Gastroesophageal sphincter (tissue), 4 donors: ENCODE results near the gene TMEM131. TPM values are rescaled to one million over a fixed set of nuclear protein-coding genes. Genes with fewer than 3 reads are reported as not detected.

Experiments
- ATAC-seq: fragments of 150-250 bp; one replicate; pipeline ENCODE4 v1.9.1; 2016; ENCODE audit warnings: mild to moderate bottlenecking, moderate library complexity
- H3K27ac ChIP-seq, 4 donors: fragments of 200-600 bp; sonication (generic) in 3 of 4; 1 replicate in 3 of 4; 2 replicates in 1 of 4; pipeline ENCODE4 v1.5.1; 2016 to 2019
- H3K27me3 ChIP-seq: fragments of 200-600 bp; sonication (generic); one replicate; pipeline ENCODE4 v1.5.1; 2019
- H3K36me3 ChIP-seq, 2 donors: fragments of 200-600 bp; sonication (generic); one replicate each; pipeline ENCODE4 v1.5.1; 2019; ENCODE audit warnings: control low read depth in 1 of 2
- H3K4me1 ChIP-seq, 3 donors: fragments of 200-600 bp; sonication (generic); 1 replicate in 2 of 3; 2 replicates in 1 of 3; pipeline ENCODE4 v1.5.1; 2016 to 2019; ENCODE audit warnings: control low read depth in 2 of 3
- H3K4me3 ChIP-seq, 2 donors: fragments of 200-600 bp; sonication (generic); one replicate each; pipeline ENCODE4 v1.5.1; 2019; ENCODE audit warnings: mild to moderate bottlenecking in 1 of 2, moderate library complexity in 1 of 2
- H3K9me3 ChIP-seq, 3 donors: fragments of 200-600 bp; sonication (generic); one replicate each; pipeline ENCODE4 v1.5.1; 2017 to 2019; ENCODE audit warnings: control low read depth in 2 of 3
- EP300 ChIP-seq: sonication (generic); formaldehyde crosslinking; IDR thresholded peaks from one replicate; pipeline ENCODE4 v1.6.1; 2017; ENCODE audit warnings: antibody characterized with exemption, mild to moderate bottlenecking
- POLR2A ChIP-seq, 2 donors: fragments of 450-650 bp; IDR thresholded peaks; one replicate each; pipeline ENCODE4 v1.6.1; 2017; ENCODE audit warnings: antibody characterized with exemption in 2 of 2, mild to moderate bottlenecking in 2 of 2, moderate library complexity in 1 of 2
- POLR2AphosphoS5 ChIP-seq: sonication (generic); formaldehyde crosslinking; IDR thresholded peaks from one replicate; pipeline ENCODE4 v1.6.1; 2017; ENCODE audit warnings: antibody characterized with exemption
- WGBS, 2 donors: methylation state at CpG; one replicate each; pipeline ENCODE4 v1.1.5; 2018; ENCODE audit warnings: low coverage in 1 of 2; 5-methylcytosine and 5-hydroxymethylcytosine counted together
- total RNA-seq, 4 donors: library from RNA; depleted of rRNA; stranded (reverse); fragments of >200 nt; gene quantifications; one replicate each; pipeline ENCODE4 v1.1.0, GENCODE V29; 2016
- TF ChIP-seq, protein P1 (sequence below), 4 experiments: fragments of 200-600 bp in 2 of 4; fragments of 450-650 bp in 2 of 4; sonication (generic) in 1 of 4; IDR thresholded peaks; one replicate each; pipeline ENCODE4 v1.5.1; 2017 to 2019; ENCODE audit warnings: antibody characterized with exemption in 4 of 4, mild to moderate bottlenecking in 2 of 4, moderate library complexity in 2 of 4

TMEM131 gene
- total RNA-seq, 4 donors from 2014 or later, result 32.0 to 46.4 (median 33.9) TPM

DNA sequence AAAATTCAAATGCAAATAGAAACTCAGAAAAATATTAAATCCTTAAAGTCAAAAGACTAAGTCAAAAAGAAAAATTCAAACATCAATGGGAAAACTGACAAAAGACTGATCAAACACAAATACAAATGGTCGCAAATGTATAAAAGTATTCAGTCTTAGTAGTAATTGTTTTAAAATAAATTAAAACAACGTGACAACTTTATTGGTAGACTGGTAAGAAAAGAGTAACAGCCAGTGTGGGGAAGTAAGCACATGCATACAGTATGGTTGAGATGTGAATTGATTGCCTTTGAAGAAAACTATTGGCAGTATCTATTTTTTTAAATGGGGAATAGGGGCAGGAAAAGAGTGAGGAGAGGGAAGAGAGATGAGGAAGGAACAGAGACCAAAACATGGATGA lies 9.8 kb downstream of the TMEM131 start:
- H3K27ac ChIP-seq, result no peak overlapping the region
- H3K4me1 ChIP-seq, result peaks cover 0 to 32% (median 0%) of the 10 kb centered on the region in 3 donors
- ATAC-seq, result no peak
- H3K9me3 ChIP-seq, result peaks cover 0 to 11% (median 0%) of the 10 kb centered on the region in 3 donors
- no peaks in the 10 kb centered on the region for H3K27me3 ChIP-seq
- no peak overlapping the region for H3K4me3 ChIP-seq
- TF ChIP-seq POLR2AphosphoS5, result no peak
- no peak for TF ChIP-seq EP300
- TF ChIP-seq, protein P1, sequence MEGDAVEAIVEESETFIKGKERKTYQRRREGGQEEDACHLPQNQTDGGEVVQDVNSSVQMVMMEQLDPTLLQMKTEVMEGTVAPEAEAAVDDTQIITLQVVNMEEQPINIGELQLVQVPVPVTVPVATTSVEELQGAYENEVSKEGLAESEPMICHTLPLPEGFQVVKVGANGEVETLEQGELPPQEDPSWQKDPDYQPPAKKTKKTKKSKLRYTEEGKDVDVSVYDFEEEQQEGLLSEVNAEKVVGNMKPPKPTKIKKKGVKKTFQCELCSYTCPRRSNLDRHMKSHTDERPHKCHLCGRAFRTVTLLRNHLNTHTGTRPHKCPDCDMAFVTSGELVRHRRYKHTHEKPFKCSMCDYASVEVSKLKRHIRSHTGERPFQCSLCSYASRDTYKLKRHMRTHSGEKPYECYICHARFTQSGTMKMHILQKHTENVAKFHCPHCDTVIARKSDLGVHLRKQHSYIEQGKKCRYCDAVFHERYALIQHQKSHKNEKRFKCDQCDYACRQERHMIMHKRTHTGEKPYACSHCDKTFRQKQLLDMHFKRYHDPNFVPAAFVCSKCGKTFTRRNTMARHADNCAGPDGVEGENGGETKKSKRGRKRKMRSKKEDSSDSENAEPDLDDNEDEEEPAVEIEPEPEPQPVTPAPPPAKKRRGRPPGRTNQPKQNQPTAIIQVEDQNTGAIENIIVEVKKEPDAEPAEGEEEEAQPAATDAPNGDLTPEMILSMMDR (IDR thresholded peaks at IDR 0.05), result no peak
- no peak for TF ChIP-seq POLR2A (IDR thresholded peaks at IDR 0.05)
- no peaks in the 10 kb centered on the region for H3K36me3 ChIP-seq
- WGBS, 2 donors, result 80 to 95% methylated on average over 1 to 2 of the region's 2 CpGs

DNA sequence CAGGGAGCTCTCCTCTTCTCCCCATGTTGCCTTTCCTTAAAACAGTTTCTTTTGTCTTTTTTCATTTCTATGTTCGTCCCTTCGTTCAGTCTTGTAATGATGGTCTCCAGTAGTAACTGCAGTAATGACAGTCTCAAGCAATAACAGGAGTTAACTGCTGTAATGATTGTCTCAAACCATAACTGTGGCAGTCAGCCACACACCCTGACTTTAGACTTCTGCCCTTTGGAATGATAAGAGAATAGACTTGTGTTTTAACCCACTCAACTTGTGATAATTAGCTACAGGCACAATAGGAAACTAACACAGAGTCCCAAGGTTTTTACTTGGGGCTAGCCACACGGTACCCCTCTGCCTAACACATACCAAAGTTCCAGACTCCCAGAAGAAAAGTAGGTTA lies 12.1 kb downstream of the TMEM131 start:
- no peak overlapping the region for H3K4me3 ChIP-seq
- H3K36me3 ChIP-seq, result no peaks in the 10 kb centered on the region
- ATAC-seq, result no peak
- H3K27ac ChIP-seq, result no peak overlapping the region
- H3K9me3 ChIP-seq, result peaks cover 0 to 21% (median 0%) of the 10 kb centered on the region in 3 donors
- H3K4me1 ChIP-seq, result peaks cover 0 to 28% (median 0%) of the 10 kb centered on the region in 3 donors
- TF ChIP-seq, protein P1 (IDR thresholded peaks at IDR 0.05), result no peak
- TF ChIP-seq POLR2A (IDR thresholded peaks at IDR 0.05), result no peak
- 80 to 81% methylated on average over 3 of the region's 3 CpGs for WGBS, 2 donors
- H3K27me3 ChIP-seq, result no peaks in the 10 kb centered on the region

DNA sequence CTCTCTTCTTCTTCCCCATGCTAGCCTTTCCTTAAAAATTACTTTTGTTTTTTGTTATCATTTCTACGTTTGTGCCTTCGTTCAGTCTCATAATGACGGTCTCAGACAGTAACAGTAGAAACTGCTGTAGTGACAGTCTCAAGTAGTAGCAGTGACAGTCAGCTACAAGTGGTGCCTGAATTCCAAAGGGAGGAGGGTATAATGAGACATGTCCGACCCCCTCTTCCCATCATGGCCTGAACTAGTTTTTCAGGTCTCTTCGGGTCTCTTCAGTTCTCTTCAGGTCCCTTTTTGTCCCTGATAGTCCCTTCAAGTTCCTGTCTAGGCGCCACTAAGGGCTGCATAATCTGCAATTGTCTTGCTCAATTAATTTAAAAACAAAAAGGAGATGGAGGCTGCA lies 12.6 kb downstream of the TMEM131 start:
- no peaks in the 10 kb centered on the region for H3K36me3 ChIP-seq
- peaks cover 0 to 19% (median 0%) of the 10 kb centered on the region in 3 donors for H3K9me3 ChIP-seq
- H3K4me1 ChIP-seq, result peaks cover 0 to 28% (median 0%) of the 10 kb centered on the region in 3 donors
- 72 to 88% methylated on average over 2 to 6 of the region's 6 CpGs for WGBS, 2 donors
- H3K27me3 ChIP-seq, result no peaks in the 10 kb centered on the region
- no peak overlapping the region for H3K4me3 ChIP-seq
- ATAC-seq, result no peak
- no peak overlapping the region for H3K27ac ChIP-seq
- TF ChIP-seq POLR2AphosphoS5 (no peak), POLR2A (IDR thresholded peaks at IDR 0.05) (no peak), EP300 (no peak)
- TF ChIP-seq, protein P1 (IDR thresholded peaks at IDR 0.05), result no peak

DNA sequence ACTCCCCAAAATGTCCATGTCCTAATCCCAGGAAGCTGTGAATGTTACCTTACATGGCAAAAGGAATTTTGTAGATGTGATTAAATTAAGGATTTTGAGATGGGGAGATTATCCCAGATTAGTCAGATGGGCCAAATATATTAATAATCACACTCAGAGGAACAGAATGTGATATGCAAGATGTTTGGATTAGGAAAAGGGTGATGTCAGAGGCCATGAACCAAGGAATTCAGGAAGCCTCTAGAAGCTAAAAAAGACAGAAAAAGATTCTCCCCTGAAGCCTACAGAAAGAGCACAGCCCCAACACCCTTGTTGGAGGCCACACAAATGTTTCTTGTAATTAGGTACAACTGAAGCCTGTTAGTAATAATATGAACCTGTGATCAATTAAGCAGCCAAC lies 13.1 kb downstream of the TMEM131 start:
- peaks cover 0 to 14% (median 0%) of the 10 kb centered on the region in 3 donors for H3K9me3 ChIP-seq
- no peak overlapping the region for H3K27ac ChIP-seq
- H3K36me3 ChIP-seq, result no peaks in the 10 kb centered on the region
- H3K4me1 ChIP-seq, result peaks cover 0 to 28% (median 0%) of the 10 kb centered on the region in 3 donors
- H3K4me3 ChIP-seq, result no peak overlapping the region
- TF ChIP-seq EP300 (no peak), POLR2AphosphoS5 (peak; percentile 10), POLR2A (IDR thresholded peaks at IDR 0.05) (no peak)
- TF ChIP-seq, protein P1 (IDR thresholded peaks at IDR 0.05), result no peak
- ATAC-seq, result no peak
- H3K27me3 ChIP-seq, result no peaks in the 10 kb centered on the region

DNA sequence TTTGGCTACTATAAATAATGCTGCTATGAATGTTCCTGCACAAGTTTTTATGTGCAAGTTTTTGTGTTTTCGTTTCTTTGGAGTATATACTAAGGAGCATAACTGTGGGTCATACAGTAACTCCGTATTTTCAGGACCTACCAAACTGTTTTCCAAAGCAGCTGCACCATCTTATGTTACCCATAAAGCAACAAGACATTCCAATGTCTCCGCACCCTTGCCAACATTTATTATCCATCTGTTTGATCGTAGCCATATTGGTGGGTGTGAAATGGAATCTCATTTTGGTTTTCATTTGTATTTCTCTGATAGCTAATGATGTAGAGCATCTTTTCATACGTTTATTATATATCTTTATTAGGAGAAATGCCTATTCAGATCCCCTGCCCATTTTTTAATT lies 13.8 kb downstream of the TMEM131 start:
- H3K4me3 ChIP-seq, result no peak overlapping the region
- no peak overlapping the region for H3K27ac ChIP-seq
- H3K36me3 ChIP-seq, result no peaks in the 10 kb centered on the region
- H3K9me3 ChIP-seq, result peaks cover 0 to 14% (median 0%) of the 10 kb centered on the region in 3 donors
- no peaks in the 10 kb centered on the region for H3K27me3 ChIP-seq
- TF ChIP-seq POLR2A (IDR thresholded peaks at IDR 0.05) (no peak), EP300 (no peak), POLR2AphosphoS5 (no peak)
- TF ChIP-seq, protein P1 (IDR thresholded peaks at IDR 0.05), result no peak
- peaks cover 0 to 28% (median 0%) of the 10 kb centered on the region in 3 donors for H3K4me1 ChIP-seq
- ATAC-seq, result no peak
- whole genome bisulfite sequencing, 2 donors, result 95 to 96% methylated on average over 5 of the region's 5 CpGs
